PC-9 (cell line): ENCODE measurements around the gene PCGF3.

Experiments used
- EZH2 ChIP-seq: fragments of 200-600 bp; sonication (generic); IDR thresholded peaks from 2 replicates; pipeline ENCODE4 v1.8.0; 2017; ENCODE audit warnings: antibody characterized with exemption, low read depth
- TF ChIP-seq, protein P1 (sequence below): fragments of 200-600 bp; sonication (generic); conservative IDR thresholded peaks from 2 replicates; pipeline ENCODE4 v1.6.1; 2017; ENCODE audit warnings: mixed run types, antibody characterized with exemption, mild to moderate bottlenecking, moderate library complexity

DNA sequence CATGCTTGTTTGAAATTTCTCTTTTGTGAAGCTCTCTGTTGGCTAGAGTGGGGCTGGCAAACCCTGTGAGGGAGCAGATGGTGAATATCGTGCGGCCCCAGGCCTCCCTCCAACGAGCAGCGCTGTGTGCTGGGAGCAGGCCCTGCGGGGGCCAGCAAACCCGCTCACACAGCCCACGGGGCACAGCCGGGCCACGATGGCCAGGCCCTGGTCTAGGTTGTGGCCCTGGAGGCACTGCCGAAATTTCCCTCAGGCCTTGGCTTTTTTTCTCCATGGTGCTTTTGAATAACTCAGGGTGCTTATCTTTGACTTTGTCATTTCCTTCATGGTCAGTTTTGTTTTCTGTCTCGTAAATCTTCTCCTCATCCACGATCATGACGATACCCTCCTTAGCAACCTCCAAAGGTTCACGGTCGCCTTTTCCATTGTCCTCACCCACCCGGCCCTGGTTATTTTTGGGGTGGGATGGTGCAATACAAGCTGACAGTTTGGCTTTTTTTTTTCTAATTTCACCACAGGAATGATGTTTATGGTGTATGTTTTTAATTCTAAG is 20.7 kb downstream of the PCGF3 start:
- TF ChIP-seq, protein P1, sequence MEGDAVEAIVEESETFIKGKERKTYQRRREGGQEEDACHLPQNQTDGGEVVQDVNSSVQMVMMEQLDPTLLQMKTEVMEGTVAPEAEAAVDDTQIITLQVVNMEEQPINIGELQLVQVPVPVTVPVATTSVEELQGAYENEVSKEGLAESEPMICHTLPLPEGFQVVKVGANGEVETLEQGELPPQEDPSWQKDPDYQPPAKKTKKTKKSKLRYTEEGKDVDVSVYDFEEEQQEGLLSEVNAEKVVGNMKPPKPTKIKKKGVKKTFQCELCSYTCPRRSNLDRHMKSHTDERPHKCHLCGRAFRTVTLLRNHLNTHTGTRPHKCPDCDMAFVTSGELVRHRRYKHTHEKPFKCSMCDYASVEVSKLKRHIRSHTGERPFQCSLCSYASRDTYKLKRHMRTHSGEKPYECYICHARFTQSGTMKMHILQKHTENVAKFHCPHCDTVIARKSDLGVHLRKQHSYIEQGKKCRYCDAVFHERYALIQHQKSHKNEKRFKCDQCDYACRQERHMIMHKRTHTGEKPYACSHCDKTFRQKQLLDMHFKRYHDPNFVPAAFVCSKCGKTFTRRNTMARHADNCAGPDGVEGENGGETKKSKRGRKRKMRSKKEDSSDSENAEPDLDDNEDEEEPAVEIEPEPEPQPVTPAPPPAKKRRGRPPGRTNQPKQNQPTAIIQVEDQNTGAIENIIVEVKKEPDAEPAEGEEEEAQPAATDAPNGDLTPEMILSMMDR, result no peak
- TF ChIP-seq EZH2, result no peak
